ENCODE measurements around the gene BFSP2.
"Not testable (repeated sequence)": the region's sequence is repeated elsewhere in the genome, so short reads cannot be mapped to it uniquely, and the experiment has no call there.

The BFSP2 gene

GRCh38 chr3:133492159-133492741, 92.4 kb downstream of the BFSP2 start:
- H3K27ac ChIP-seq = no peak overlapping the region
- DNase-seq (ENCODE audit: low spot score) = no peak
- no peak for TF ChIP-seq CTCF (IDR thresholded peaks at IDR 0.05)
- H3K4me3 ChIP-seq = no peak overlapping the region

GRCh38 chr3:133494469-133494868, 94.6 kb downstream of the BFSP2 start:
- Histone ChIP-seq H3K4me3 (no peak overlapping the region), H3K27ac (no peak overlapping the region)
- no peak for DNase-seq (ENCODE audit: low spot score)
- TF ChIP-seq CTCF (IDR thresholded peaks at IDR 0.05) = no peak

GRCh38 chr3:133502542-133502941, 102.7 kb downstream of the BFSP2 start:
- DNase-seq (ENCODE audit: low spot score); H3K4me3 ChIP-seq; H3K27ac ChIP-seq: not testable (repeated sequence)

- H3K4me3 ChIP-seq = no peak overlapping the region
- no peak overlapping the region for H3K27ac ChIP-seq
- no peak for TF ChIP-seq CTCF (IDR thresholded peaks at IDR 0.05)
- DNase-seq (ENCODE audit: low spot score) = no peak
Observed at GRCh38 chr3:133503409-133503808, 103.6 kb downstream of the BFSP2 start.

- TF ChIP-seq CTCF (IDR thresholded peaks at IDR 0.05) = no peak
- no peak overlapping the region for H3K27ac ChIP-seq
Observed at GRCh38 chr3:133504736-133505135, 104.9 kb downstream of the BFSP2 start.

GRCh38 chr3:133505813-133506212, 106.0 kb downstream of the BFSP2 start:
- TF ChIP-seq CTCF (IDR thresholded peaks at IDR 0.05) = no peak
- DNase-seq (ENCODE audit: low spot score) = no peak
- H3K27ac ChIP-seq = no peak overlapping the region
- no peak overlapping the region for H3K4me3 ChIP-seq

More at GRCh38 chr3:133504736-133505135, 104.9 kb downstream of the BFSP2 start:
- no peak for DNase-seq (ENCODE audit: low spot score)
- no peak overlapping the region for H3K4me3 ChIP-seq

- Histone ChIP-seq H3K27ac (no peak overlapping the region), H3K4me3 (no peak overlapping the region)
- no peak for DNase-seq (ENCODE audit: low spot score)
- no peak for TF ChIP-seq CTCF (IDR thresholded peaks at IDR 0.05)
Observed at GRCh38 chr3:133506215-133506901, 106.5 kb downstream of the BFSP2 start.

Data from coronary artery (tissue), 2 donors.